HG03045 (cell line): ENCODE measurements around the gene RGL1.

Experiments
- ATAC-seq: cut with Tn5 transposase; IDR thresholded peaks from one replicate; pipeline ENCODE4 v1.9.1; 2021; ENCODE audit warnings: mild to moderate bottlenecking, moderate library complexity; ENCODE audit not compliant: unreplicated experiment

RGL1 gene

DNA sequence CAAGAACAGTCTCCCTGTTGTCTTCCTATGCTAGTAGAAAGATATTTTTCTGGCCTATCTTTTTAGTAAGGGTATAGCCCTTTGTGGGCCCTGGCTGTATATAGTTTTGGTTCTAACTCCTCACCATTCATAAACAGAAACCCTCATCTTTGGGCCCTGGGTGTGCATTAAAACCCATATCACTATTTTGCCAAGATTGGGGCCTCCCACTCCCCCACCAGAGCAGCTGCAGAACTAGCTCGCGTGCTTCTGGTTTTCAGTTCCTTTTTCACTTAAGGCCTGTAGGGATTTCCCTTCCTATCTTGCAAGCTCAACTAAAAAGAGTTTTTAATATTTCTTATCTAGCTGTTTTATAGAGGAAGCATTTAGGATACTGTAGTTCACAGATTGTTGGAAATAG lies 106.4 kb downstream of the RGL1 start:
- ATAC-seq = peak; percentile 65

DNA sequence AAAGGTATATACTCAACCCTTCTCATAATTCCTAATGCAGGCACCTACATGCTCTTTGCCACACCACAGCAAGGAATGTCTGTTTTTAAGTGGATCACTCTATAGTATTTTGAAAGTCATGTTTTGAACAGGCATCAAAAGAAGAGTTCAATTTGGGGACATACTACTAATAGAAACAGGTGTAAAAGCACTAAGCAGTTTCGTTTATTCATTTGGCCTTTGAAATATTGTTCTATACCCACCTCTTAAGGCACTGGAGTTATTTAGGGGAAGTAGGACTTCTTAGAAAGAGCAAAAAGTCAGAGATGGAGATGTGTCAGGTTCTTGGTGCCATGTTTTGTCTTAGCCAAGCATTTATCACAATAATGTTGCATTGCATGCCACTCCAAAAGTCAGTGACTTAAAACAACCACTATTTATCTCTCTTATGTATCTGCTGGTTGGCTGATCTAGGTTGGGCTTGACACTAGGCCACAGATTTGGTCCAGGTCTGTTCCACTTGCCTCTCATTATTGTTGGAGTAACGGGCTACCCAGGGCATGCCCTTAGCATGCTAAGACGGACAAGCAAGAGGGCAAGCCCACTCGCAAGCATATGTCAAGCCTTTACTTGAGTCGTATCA lies 107.5 kb downstream of the RGL1 start:
- ATAC-seq = peak; percentile 44

DNA sequence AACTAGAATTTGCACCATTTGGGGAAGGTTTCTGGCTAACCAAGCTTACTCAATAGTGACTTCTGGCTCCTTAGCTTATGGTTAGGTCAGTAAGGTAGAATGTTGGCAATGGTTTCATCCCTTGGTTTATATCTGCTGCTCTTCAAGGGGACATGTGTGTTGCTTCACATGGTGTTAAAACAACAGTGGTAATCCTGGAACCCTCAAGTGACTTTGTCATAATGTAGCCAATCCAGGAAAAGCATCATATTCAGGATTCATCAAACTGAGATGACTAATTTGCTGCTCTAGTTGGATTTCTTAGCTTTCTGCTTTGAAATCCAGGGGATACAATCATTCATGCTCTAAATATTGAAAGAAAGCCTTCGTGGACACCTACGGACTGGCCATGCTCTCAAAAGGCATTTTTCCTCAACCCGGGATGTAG lies 108.7 kb downstream of the RGL1 start:
- no peak for ATAC-seq

DNA sequence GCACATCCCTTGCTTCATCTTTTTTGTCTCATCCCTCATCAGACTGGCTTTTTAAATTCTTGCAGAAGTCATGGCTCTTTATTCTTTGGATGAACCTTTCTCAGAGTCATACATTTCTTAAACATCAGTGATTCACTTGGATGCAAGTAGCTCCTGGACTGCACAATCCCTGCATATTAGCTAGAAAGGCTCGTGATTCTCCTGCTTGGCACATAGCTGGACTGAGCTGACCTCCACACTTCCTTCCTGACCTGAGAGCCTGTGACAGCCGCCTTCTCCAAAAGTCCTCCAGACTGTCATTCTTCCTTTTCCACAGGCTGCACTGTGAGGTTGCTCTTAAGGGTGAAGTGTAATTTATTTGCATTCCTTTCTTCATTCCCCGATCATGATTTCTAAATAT lies 109.4 kb downstream of the RGL1 start:
- no peak for ATAC-seq

DNA sequence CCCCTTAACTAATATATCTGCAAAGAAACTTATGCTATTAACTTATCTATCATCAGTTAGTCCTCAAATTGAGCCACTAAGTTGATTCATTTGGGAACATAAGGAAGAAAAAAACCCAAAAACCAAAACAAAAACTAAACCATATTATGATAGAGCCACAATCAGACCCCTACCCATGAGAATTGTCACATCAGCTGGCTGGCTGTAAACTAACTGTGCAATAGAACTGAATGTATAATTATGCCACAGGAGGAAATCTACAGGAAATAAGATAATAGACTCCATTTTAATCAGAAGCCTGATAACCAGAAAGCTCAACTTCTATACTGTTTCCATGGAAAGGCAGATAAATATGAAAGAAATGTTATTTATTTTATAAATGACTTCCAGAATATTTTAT lies 110.0 kb downstream of the RGL1 start:
- no peak for ATAC-seq

DNA sequence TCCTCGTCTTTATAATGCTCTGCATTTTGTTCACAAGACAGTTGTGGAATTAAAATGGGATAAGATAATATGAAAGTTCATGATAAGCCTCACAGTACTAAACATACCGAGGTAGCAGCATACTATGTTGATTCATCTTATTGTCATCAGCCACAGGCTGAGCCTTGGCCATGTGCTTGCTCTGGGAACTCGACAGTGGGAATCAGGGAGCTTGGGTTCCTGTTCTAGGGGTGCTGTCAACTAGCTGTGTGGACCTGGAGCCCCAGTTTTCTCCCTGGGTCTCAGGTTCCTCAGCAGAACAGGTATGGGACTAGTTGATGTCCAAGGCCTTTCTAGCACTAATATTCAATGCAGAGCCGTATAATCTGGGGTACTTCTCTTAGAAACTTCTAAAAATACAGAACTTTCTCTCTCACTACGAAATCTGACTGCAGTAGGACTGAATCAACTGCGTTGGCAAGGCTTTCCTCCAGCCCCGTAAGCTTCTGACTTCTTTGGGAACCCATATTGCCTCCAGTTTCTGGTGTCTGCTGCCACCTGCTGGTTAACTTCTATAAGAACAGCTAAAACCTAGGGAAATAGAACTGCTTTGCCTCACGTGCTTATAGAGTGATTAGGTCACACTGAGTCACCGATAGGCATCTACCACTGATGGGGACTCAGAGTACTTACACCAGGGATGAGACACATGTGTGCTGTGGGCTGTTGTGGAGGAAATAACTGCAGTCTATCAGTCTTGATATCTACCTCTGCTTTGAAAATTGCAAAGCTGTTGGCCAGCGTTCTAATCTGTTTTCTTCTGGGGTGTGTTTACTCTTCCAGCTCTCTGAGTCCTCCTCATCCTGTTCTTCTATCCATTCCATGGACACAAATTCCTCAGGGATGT lies 110.9 kb downstream of the RGL1 start:
- ATAC-seq = peak; percentile 54

DNA sequence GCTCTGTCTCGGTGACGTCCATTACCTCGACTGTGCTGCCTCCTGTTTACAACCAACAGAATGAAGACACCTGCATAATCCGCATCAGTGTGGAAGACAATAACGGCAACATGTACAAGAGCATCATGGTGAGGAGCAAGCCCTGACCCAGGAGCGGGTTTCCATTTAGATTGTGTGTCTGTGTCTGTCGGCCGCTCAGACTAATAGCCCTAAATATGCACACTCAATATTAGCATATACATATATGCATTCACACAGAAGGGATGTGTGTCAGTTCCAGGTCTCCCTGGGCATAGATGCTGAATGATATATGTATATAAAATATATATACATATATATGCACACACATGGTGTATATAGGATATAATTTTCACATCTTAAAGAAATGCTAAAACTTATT lies 111.7 kb downstream of the RGL1 start:
- no peak for ATAC-seq

DNA sequence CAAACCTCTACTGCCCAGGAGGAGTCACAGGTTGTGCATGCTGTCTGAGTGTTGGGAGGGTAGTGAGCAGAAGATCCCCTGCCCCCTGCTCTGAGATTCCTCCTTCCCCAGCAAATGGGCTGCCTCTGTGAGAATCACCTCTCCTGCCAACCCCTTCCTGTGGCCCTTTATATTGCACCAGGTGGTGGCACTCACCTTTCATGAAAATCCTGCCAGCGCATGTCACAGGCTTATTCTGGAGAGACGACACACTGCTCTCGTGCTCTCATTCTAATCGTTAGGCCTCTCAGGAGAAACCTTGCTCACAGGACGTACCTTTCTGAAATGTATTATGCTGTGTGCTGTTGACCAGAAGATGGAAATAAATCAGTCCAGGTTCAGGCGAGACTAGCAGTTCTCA lies 113.7 kb downstream of the RGL1 start:
- no peak for ATAC-seq

DNA sequence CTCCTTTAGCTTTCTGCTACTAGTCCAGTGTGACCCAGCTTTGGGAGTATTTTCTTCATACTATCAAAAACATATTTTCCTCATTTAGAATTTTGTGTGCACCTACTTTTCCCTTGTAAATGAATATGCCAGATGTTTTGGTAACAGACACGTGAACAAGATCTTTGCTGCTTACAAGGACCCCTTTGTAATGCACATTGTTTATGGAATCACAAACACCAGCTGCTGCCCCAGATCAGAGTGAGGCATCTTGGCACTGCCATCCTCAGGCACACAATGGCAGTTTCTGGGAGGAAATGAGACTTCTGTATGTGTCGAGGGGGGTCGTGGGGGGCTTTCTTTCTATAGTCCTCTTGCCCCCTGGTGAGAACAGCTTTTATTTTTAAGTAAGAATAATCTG lies 115.7 kb downstream of the RGL1 start:
- ATAC-seq = no peak

DNA sequence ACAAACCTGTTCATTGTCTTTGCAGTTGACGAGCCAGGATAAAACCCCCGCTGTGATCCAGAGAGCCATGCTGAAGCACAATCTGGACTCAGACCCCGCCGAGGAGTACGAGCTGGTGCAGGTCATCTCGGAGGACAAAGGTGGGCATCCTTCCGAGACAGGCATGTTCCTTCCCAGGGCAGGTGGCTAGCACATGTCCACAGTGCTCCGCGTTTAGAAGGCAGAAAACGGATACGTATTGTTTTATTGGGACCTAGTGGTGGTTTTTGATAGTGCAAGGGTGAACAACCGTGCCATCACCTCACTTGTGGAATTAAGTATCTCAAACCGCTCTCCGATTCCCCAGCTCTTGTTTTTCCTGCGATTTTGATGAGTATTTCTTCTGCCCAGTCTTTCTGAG lies 117.3 kb downstream of the RGL1 start:
- ATAC-seq = no peak

DNA sequence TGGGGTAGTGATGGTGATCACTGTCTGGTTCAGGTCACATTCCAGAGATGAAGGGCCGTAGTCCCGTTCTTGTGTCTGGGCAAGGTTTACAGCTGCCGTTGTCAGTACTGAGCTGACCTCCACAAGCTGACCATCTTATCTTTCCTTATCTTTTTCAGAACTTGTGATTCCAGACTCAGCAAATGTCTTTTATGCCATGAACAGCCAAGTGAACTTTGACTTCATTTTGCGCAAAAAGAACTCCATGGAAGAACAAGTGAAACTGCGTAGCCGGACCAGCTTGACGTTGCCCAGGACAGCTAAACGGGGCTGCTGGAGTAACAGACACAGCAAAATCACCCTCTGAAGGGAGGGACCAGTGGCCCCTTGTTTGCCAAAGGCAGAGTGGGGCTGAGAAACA lies 121.0 kb downstream of the RGL1 start:
- ATAC-seq = no peak

DNA sequence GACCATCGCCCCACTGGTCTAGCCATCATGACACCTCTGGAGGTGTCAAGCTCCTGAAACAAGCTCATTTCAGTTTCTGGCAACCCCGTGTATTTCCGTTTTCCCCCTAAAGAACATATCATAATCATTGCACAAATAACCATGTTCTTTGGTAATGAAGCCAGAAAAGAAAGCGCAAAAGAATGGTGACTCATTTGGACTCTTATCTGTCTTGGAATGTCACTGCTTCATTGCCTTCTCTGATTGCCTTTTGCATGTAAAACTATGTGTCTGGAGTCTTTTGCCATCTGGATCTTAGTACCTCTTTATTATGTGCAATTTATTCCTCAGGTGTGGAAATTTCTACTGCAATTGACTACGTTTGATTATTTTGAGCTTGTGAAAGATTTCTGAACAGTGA lies 122.1 kb downstream of the RGL1 start:
- no peak for ATAC-seq

DNA sequence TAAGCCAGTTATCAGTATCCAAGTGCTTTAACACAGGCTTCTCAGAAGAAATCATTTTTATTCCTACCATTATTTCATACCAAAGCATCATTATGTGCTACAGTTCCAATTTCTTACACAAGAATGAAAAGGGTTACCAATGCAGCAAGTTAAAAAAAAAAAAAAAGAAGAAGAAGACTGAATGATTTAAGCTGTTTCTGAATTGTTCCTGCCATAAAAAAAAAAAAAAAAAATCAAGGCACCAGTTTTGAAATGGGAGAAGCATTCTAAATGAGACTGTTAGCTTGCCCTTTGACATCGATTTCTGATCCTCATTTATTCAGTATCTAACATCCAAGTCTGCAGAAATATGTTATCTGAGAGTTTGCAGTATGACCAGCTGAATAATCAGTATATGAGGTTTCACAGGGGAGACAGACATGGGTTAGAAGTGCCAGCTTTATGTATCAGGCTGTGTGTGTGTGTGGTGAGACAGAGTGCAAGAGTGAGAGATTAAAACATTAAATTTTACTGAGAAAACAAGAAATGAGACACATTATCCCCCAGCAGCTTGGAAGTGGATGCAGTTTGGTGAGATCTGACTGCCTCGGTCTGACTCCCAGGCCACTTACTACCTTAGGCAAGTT lies 126.8 kb downstream of the RGL1 start:
- ATAC-seq = no peak

DNA sequence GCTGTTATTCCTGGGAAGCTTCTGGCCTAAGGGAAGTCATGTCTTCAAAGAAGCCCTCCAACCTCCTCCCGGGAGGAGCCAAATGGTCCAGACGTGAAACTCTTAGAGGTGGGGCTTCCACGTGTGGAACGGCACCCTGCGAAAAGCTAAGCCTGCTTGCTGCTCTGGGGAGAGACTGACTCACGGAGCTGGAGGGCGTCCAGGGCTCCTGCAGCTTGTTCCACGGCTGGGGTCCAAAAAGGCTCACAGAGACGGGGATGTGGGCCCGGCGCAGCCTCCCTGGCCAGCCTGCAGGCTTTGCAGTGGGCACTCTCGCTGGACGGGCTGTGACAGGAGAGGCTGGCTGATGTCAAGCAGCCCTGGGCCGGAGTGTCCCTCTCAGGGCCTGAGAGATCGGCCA lies 127.5 kb downstream of the RGL1 start:
- no peak for ATAC-seq

DNA sequence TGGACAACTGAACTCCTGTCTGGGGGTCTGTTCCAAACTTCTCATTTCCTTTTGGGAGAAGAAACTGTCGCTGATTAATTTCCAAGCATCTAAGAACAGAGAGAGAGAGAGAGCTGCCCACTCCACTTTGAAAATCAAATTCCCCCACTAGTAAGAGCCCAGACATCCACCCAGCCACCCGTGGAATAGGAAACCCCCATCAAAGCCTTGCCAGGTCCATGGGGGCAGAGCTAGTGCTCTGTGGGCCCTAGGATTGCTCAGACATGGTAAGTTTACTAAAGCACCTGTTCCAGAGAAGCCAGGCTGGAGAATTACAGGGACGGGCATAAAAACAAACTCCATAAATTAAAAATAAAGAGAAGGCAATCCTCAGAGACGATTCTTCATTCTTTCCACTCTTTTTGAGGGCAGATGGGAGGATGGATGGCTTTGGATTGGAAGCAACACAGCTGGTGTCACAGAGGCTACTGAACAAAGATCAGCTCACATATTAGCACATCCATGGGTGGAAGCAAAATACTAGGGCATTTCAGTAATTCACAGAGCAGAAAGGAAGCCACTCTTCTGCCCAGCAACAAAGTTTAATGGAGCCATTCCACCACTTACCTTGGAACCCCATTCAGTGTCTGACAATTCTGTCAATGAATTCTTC lies 128.7 kb downstream of the RGL1 start:
- no peak for ATAC-seq

DNA sequence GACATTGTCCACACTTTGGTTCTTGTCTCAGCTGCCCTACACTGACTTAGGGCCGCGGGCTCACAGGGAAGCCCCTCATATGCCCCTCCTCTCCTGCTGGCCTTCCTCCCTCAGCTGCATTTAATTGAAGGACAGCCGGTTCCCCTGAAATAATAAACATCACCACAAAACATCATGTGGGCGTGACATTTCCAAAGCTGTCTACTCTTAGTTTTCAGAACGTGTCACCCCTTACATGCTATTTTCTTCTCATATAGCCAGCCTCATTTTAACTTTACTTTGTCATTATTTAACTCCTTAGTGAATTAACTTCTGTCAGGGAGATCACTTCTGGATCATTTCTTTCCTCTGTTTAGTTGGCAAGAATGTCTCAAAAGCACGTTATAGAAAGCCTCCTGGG lies 129.4 kb downstream of the RGL1 start:
- ATAC-seq = no peak

DNA sequence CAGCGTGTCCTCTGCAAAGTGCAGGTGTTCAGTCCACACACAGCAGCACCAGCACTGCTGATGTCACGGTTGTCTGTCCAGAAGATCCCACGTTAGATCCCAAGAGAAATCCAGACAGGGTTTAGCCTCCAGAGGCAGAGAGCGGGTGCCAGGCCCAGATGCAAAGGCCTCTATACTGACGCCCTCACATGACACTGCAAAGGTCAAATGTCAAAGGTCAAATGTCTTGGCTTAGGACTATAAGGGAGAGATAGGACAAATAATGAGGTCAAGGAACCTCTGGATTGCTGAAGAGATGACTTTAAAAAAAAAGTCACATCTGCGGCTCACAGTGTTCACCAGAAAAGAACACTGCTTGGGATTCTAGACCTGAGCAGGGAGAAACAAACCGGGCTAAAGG lies 131.1 kb downstream of the RGL1 start:
- ATAC-seq = no peak

DNA sequence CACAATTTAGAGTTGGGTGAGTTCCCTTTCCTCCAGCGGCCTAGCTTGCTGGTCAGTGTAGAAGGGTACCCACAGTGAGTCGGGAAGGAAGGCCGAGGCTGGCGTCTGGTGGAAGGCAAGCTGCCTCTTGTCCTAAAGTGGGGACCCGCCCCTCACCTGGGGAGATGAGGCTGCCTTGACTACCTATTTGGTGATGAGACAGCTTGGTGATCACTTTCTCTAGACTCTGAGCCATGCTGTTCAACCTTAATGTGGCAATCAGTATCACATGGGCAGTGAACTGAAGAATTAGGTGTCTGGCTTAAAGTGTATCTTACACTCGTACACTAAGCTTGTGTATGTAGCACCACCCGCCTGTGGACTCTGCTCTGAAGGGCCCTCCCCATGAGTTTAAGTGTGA lies 131.9 kb downstream of the RGL1 start:
- ATAC-seq = no peak

DNA sequence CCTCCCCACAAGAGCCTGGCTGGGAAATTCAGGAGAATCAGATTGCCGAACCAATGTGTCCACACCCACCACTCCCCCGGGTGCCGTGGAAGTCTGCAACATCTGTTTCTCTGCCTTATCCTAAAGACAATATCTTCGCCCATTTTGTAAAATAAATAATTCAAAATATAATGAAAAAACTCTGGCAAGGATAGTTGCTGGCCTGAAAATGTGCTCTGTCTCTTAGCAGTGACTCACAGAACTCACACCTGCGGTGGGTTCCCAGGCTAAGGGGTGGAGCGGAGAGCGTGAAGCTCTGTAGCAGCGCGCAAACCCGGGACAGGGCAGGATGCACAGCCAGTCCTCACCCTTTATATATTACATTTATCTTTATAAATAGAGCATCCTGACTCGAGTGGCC lies 132.7 kb downstream of the RGL1 start:
- ATAC-seq = no peak

DNA sequence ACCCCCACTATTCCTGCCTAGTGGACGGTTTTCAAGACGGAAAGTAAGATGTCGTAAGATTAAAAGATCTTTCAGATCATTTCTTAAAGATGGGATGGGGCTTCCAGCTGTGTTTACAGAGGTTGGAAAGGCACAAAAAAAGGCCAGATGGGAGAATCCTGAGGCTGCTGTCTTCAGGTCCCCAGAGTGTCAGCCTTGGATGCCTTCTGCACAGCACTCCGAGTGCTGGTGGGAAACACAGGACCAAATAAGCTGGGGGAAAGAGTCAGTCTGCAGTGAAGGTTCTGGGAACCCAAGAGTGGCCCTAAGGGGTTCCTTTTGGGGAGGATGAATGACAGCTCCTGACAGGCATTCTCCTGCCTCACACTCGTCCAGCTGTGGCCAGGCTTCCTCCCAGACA lies 136.1 kb downstream of the RGL1 start:
- no peak for ATAC-seq

DNA sequence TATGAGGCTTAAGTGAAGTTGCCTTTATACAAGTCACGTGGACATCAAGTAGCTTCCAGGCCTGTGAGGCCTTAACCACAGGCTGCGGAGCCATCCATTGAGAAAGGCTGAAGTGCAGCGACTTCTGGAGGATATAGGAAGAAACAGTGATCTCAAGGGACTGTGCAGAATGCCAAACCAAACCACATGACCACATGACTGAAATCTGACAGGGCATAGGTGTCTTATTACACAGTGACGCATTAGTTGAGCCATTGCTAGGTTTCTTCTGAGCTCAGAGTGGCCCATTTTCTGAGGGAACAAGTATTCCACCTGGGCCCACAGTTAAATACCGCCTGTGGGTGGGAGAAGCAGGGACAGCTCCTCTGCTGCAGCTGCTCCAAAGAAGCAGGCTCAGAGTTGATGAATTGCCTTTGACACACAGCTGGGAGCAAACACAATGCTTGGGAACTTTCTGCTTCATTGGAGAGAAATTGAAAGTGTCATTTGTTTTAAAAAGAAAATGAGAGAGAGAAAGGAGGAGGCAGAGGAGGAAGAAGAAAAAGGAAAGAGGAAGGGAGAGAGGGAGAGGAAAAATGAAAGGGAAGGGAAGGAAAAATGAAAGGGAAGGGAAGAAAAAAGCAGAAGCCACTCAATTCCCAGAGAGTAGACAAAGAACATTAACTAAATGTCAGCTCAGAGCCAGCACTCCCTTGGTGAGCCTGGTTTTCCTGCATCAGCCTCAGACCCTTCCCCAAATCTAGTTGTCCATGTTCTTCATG lies 138.2 kb downstream of the RGL1 start:
- ATAC-seq = no peak
